GM18517 (cell line): Measurements from ENCODE around the gene HDAC7.

Experiments
- ATAC-seq: cut with Tn5 transposase; IDR thresholded peaks from one replicate; pipeline ENCODE4 v1.9.1; 2021; ENCODE audit warnings: mild to moderate bottlenecking, moderate library complexity; ENCODE audit not compliant: unreplicated experiment

Gene HDAC7

GRCh38 chr12:47736877-47737676 is 82.6 kb downstream of the HDAC7 start:
- ATAC-seq, result no peak

- no peak for ATAC-seq
These were observed 83.5 kb downstream of the HDAC7 start for GRCh38 chr12:47736216-47736615.

- no peak for ATAC-seq
These were observed 84.1 kb downstream of the HDAC7 start for GRCh38 chr12:47735649-47736048.

GRCh38 chr12:47734725-47735480 is 84.8 kb downstream of the HDAC7 start:
- ATAC-seq, result no peak

- no peak for ATAC-seq
These were observed 86.6 kb downstream of the HDAC7 start for GRCh38 chr12:47733142-47733541.
